HCT116 (cell line): Measurements from ENCODE around the gene TADA3. TPM values are rescaled to one million over a fixed set of nuclear protein-coding genes. Genes with fewer than 3 reads are reported as not detected.

ENCODE experiments used
- ATAC-seq: fragments of 200-7000 bp; cut with Tn5 transposase; 2 replicates; pipeline ENCODE4 v1.9.1; 2020; ENCODE audit warnings: mild to moderate bottlenecking, moderate library complexity
- BruUV-seq: library from RNA; stranded (reverse); fragments of 400-500 nt; replicated peaks from 2 replicates; lab custom pipeline; 2021; lab: Mats Ljungman, UMichigan
- CTCF ChIA-PET: fragments of 300-600 bp; sonication (Branson Sonifier 250); formaldehyde crosslinking; loops from one replicate; lab custom pipeline; 2021; ENCODE audit warnings: antibody characterized with exemption; lab: Charles Lee
- POLR2A ChIA-PET: fragments of 300-600, 350-600 bp; sonication (Branson Sonifier 250); formaldehyde crosslinking; loops from one replicate; lab custom pipeline; 2021; ENCODE audit warnings: antibody characterized with exemption; lab: Charles Lee
- RAD21 ChIA-PET, 2 experiments: fragments of 300-600 bp; sonication (Branson Sonifier 250); formaldehyde crosslinking; loops; one replicate each; lab custom pipeline; 2023; ENCODE audit warnings: low total read pairs in 2 of 2; ENCODE audit not compliant: uncharacterized antibody in 2 of 2, unreplicated experiment in 2 of 2, low non-redundant PET in 1 of 2; lab: Charles Lee
- DNase-seq: peaks from one replicate; pipeline ENCODE4 v3.0.0-alpha.2; 2010; ENCODE audit warnings: low read depth, low spot score
- H2AFZ ChIP-seq: fragments of 200-600 bp; shearing (Covaris generic), sonication (generic); 2 replicates; pipeline ENCODE4 v1.6.1; 2017; ENCODE audit warnings: low read depth, mixed run types, mixed read lengths, antibody characterized with exemption, low read length; ENCODE audit not compliant: poor library complexity, severe bottlenecking
- H3K27ac ChIP-seq: 2 replicates; pipeline ENCODE4 v1.5.1; 2012; ENCODE audit warnings: low read depth, low read length
- H3K27me3 ChIP-seq: fragments of 200-600 bp; sonication (generic); 2 replicates; pipeline ENCODE4 v1.6.1; 2016; ENCODE audit warnings: mixed run types, low read length, mixed read lengths; ENCODE audit not compliant: insufficient read depth
- H3K36me3 ChIP-seq, 2 experiments: fragments of 200-500 bp in 1 of 2; fragments of 200-600 bp in 1 of 2; sonication (Bioruptor generic) in 1 of 2; sonication (generic) in 1 of 2; 2 replicates each; pipeline versions ENCODE4 v1.5.1 to v1.6.1; 2014 to 2016; ENCODE audit warnings: low read length in 2 of 2, inconsistent platforms in 1 of 2, mixed read lengths in 1 of 2, mixed run types in 1 of 2; ENCODE audit not compliant: insufficient read depth in 2 of 2, control insufficient read depth in 1 of 2
- H3K4me1 ChIP-seq, 2 experiments: fragments of 200-600 bp in 1 of 2; sonication (generic) in 1 of 2; 2 replicates each; pipeline versions ENCODE4 v1.5.1 to v1.6.1; 2012 to 2017; ENCODE audit warnings: low read length in 2 of 2, inconsistent platforms in 1 of 2, mild to moderate bottlenecking in 1 of 2, mixed read lengths in 1 of 2, mixed run types in 1 of 2, moderate library complexity in 1 of 2; ENCODE audit not compliant: insufficient read depth in 2 of 2, control insufficient read depth in 1 of 2
- H3K4me2 ChIP-seq: fragments of 200-600 bp; sonication (generic); 2 replicates; pipeline ENCODE4 v1.6.1; 2017; ENCODE audit warnings: mixed run types, low read length, mixed read lengths
- H3K4me3 ChIP-seq, 2 experiments: fragments of 200-600 bp in 1 of 2; sonication (generic) in 1 of 2; replicated peaks in 1 of 2; 2 replicates each; pipeline ENCODE4 v1.5.1; 2011 to 2016; ENCODE audit warnings: low read length in 2 of 2, control low read depth in 1 of 2, low read depth in 1 of 2, mild to moderate bottlenecking in 1 of 2, mixed read lengths in 1 of 2, mixed run types in 1 of 2
- H3K79me2 ChIP-seq: fragments of 200-600 bp; sonication (generic); 2 replicates; pipeline ENCODE4 v1.6.1; 2017; ENCODE audit warnings: mild to moderate bottlenecking, mixed run types, low read length, moderate library complexity, mixed read lengths; ENCODE audit not compliant: insufficient read depth
- H3K9ac ChIP-seq: fragments of 200-600 bp; sonication (generic); 2 replicates; pipeline ENCODE4 v1.6.1; 2016; ENCODE audit warnings: low read length, mixed read lengths
- H3K9me2 ChIP-seq: fragments of 200-600 bp; sonication (generic), shearing (Covaris generic); 2 replicates; pipeline ENCODE4 v1.6.1; 2017; ENCODE audit warnings: mixed run types, mild to moderate bottlenecking, moderate library complexity; ENCODE audit not compliant: insufficient read depth
- H3K9me3 ChIP-seq, 2 experiments: fragments of 200-500 bp in 1 of 2; fragments of 200-600 bp in 1 of 2; sonication (Bioruptor generic) in 1 of 2; sonication (generic) in 1 of 2; 2 replicates each; pipeline ENCODE4 v1.6.1; 2014 to 2017; ENCODE audit warnings: low read length in 2 of 2, mixed read lengths in 2 of 2, inconsistent platforms in 1 of 2, low read depth in 1 of 2, mild to moderate bottlenecking in 1 of 2, mixed run types in 1 of 2, moderate library complexity in 1 of 2; ENCODE audit not compliant: control insufficient read depth in 1 of 2, insufficient read depth in 1 of 2
- H4K20me1 ChIP-seq: fragments of 200-600 bp; sonication (generic), shearing (Covaris generic); 2 replicates; pipeline ENCODE4 v1.6.1; 2017; ENCODE audit warnings: mixed run types, mild to moderate bottlenecking, moderate library complexity; ENCODE audit not compliant: insufficient read depth
- CBX3 ChIP-seq: IDR thresholded peaks from 2 replicates; pipeline ENCODE4 v1.6.1; 2012; ENCODE audit warnings: low read depth
- EGR1 ChIP-seq: IDR thresholded peaks from 2 replicates; pipeline ENCODE4 v1.6.1; 2012; ENCODE audit warnings: low read depth
- ELF1 ChIP-seq: IDR thresholded peaks from 2 replicates; pipeline ENCODE4 v1.6.1; 2012; ENCODE audit warnings: low read depth, borderline replicate concordance
- EZH2 ChIP-seq: fragments of 200-600 bp; sonication (generic); IDR thresholded peaks from 2 replicates; pipeline ENCODE4 v1.6.1; 2017; ENCODE audit warnings: antibody characterized with exemption, mixed run types
- FOSL1 ChIP-seq: IDR thresholded peaks from 2 replicates; pipeline ENCODE4 v1.6.1; 2012; ENCODE audit warnings: low read depth
- POLR2A ChIP-seq: IDR thresholded peaks from 2 replicates; pipeline ENCODE4 v1.7.0; 2011; ENCODE audit warnings: borderline replicate concordance; ENCODE audit not compliant: insufficient read depth, insufficient read length; ENCODE audit errors: extremely low read depth
- POLR2AphosphoS5 ChIP-seq: IDR thresholded peaks from 2 replicates; pipeline ENCODE4 v1.6.1; 2011; ENCODE audit warnings: mild to moderate bottlenecking, low read depth, low read length, moderate library complexity
- RAD21 ChIP-seq: IDR thresholded peaks from 2 replicates; pipeline ENCODE4 v1.6.1; 2012; ENCODE audit warnings: low read depth, mild to moderate bottlenecking
- YY1 ChIP-seq: IDR thresholded peaks from 2 replicates; pipeline ENCODE4 v1.6.1; 2011; ENCODE audit warnings: low read length, low read depth, moderate library complexity, mild to moderate bottlenecking; ENCODE audit not compliant: insufficient replicate concordance; ENCODE audit errors: extremely low read depth
- ZBTB33 ChIP-seq: IDR thresholded peaks from 2 replicates; pipeline ENCODE4 v1.6.1; 2011; ENCODE audit warnings: mild to moderate bottlenecking, low read length, moderate library complexity; ENCODE audit not compliant: insufficient replicate concordance; ENCODE audit errors: extremely low read depth
- ZFX ChIP-seq: fragments of 450-650 bp; IDR thresholded peaks from 2 replicates; pipeline ENCODE4 v1.6.1; 2017
- ZNF274 ChIP-seq: fragments of 200-500 bp; sonication (Bioruptor generic); IDR thresholded peaks from 2 replicates; pipeline ENCODE4 v1.6.1; 2014; ENCODE audit warnings: mild to moderate bottlenecking, low read depth, low read length, inconsistent platforms
- intact Hi-C: fragments of 100-400 bp; cut with micrococcal nuclease; formaldehyde crosslinking; loops from 2 replicates; pipeline ENCODE4 v1.10.0; 2022
- total RNA-seq: library from RNA; stranded (reverse); gene quantifications from one replicate; pipeline ENCODE4 v1.2.1, GENCODE V29; 2021; ENCODE audit not compliant: unreplicated experiment
- TF ChIP-seq, protein P1 (sequence below): IDR thresholded peaks from 2 replicates; pipeline ENCODE4 v1.6.1; 2012
- TF ChIP-seq, protein P2 (sequence below): IDR thresholded peaks from 2 replicates; pipeline ENCODE4 v1.6.1; 2012

The TADA3 gene
- total RNA-seq, 1 experiment from 2014 or later: 72.0 TPM

DNA sequence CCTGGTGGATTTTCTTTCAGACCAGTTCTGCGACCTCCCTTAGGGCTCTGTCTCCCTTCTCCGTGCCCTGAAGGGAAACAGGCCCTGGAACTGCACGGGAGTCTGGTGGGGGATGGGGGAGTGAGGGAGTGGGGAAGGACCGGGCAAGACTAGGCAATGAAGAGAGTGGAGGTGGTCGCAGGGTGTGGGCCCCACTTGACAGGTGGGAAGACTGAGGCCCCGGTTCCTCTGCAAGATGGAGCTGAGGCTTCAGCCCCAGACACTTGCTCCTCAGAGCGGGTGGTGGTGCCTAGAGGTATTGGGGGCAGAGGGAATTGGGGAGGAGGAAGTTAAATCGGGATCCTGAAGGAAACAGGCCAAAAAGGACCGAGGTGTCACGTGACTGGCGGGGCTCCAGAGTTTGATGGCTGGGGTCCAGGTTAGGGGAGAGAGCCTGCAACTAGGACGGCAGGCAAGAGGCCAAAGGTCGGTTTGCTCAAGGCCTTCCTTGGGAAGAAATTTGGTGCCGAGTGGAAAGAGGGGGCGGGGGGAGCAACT is 21.9 kb downstream of the TADA3 start (continued):
- TF ChIP-seq ZBTB33 (no peak), FOSL1 (no peak), RAD21 (no peak), POLR2AphosphoS5 (no peak), EGR1 (no peak), EZH2 (no peak), CBX3 (no peak), ELF1 (no peak), ZNF274 (no peak)
- TF ChIP-seq, all 23 proteins: peak for 0

DNA sequence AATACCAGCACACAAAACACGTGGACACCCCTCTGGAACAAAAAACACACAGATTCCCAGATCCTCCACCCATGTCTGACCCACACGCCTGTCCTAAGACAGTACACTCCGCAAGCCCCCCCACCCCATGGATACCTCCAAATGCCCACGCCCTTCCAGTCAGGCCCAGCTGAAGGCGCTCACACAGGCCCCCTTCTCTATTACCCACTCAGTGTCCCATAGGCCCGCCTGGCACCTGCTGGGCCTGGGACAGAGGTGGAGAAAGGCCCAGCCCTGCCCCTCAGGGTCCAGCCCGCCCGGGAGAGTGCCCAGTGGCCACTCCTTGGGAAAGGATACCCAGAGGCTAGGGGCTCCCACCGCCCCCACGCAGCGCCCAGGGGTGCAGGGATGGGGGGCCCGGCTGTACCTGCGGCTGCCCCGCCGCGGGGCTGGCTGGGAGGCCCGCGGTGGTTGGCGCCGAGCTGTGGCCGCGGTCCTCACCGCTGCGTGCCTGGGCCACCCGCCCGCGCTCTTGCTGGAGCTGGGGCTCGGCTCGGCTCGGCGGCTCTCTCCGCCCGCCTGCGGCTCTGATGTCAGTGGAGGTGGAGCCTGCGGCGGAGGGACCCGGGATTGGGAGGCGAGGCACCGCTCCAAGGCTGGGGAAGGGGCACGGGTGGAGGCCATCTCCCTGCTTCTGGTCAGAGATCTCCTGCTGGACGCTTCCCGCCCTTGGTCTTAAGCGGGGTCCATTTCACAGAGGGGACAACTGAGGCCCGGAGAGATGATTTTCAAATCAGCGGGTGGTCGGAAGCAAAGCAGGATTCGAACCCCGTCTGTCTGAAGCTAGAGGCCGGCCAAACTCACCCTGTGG is 22.6 kb downstream of the TADA3 start, which contains the start of gene CAMK1:
TSS of gene CAMK1 (minus strand) at position 522 of the 850 bp plus-strand sequence. CDS start 2,198 bp downstream, outside the sequence.
- H3K27ac ChIP-seq: peak within 1 kb of the TSS; percentile 69; the same call in 1 of the 2 replicates
- ATAC-seq (peak; percentile 95), DNase-seq (no peak)
- no peaks in the 10 kb centered on the region for H4K20me1 ChIP-seq
- ChIA-PET CTCF (interaction anchor here (1.3 kb wide), 1 partner anchor 12 kb away, joined by 3 read pairs; no protein-coding TSS in a partner anchor), POLR2A (no interaction called here), RAD21 (no interaction called here)
- H3K9me3 ChIP-seq: no peaks in the 10 kb centered on the region
- H3K4me2 ChIP-seq: peak within 1 kb of the TSS; percentile 97
- no peak for TF ChIP-seq ELF1
- TF ChIP-seq EZH2: no peak
- no peak for TF ChIP-seq ZNF274
- peak; percentile 92 for TF ChIP-seq POLR2AphosphoS5
- peak; percentile 12 for TF ChIP-seq YY1
- TF ChIP-seq, protein P1, sequence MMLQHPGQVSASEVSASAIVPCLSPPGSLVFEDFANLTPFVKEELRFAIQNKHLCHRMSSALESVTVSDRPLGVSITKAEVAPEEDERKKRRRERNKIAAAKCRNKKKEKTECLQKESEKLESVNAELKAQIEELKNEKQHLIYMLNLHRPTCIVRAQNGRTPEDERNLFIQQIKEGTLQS: no peak
- TF ChIP-seq POLR2A: peak; percentile 83
- TF ChIP-seq, protein P2, sequence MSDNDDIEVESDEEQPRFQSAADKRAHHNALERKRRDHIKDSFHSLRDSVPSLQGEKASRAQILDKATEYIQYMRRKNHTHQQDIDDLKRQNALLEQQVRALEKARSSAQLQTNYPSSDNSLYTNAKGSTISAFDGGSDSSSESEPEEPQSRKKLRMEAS: peak; percentile 32; the same call in 1 of the 2 replicates
- peak; percentile 75 for TF ChIP-seq ZFX
- BruUV-seq: no TSS peak
- H3K36me3 ChIP-seq: 0 out of 4 replicates have a peak, but pooled peaks cover 0 to 4% of the 10 kb centered on the region in 2 experiments
- H2AFZ ChIP-seq: peak within 1 kb of the TSS; percentile 77
- H3K79me2 ChIP-seq: peaks cover 7% of the 10 kb centered on the region; the same call in 1 of the 2 replicates
- H3K4me1 ChIP-seq: peaks cover 4 to 24% of the 10 kb centered on the region in 2 experiments
- H3K9me2 ChIP-seq: no peaks in the 10 kb centered on the region
- intact Hi-C loops: no loop called here
- peak within 1 kb of the TSS; percentile 70 to 73 for H3K4me3 ChIP-seq
- peak within 1 kb of the TSS; percentile 86 for H3K9ac ChIP-seq
- H3K27me3 ChIP-seq: no peaks in the 10 kb centered on the region
